Ureter (tissue), 1 donor: ENCODE measurements around the gene CAND2. TPM values are rescaled to one million over a fixed set of nuclear protein-coding genes. Genes with fewer than 3 reads are reported as not detected.
"Not testable (repeated sequence)": the region's sequence is repeated elsewhere in the genome, so short reads cannot be mapped to it uniquely, and the experiment has no call there.

ENCODE experiments used
- DNase-seq: peaks from one replicate; pipeline ENCODE4 v3.0.0-alpha.2; 2020; ENCODE audit warnings: low spot score
- total RNA-seq: library from RNA; stranded (reverse); gene quantifications from one replicate; pipeline ENCODE4 v1.2.4, GENCODE V29; 2023
- donor health status: DM: yes; HTN: yes; CAD: no.

Gene CAND2
- total RNA-seq, 1 donor from 2014 or later = 13.7 TPM

DNA sequence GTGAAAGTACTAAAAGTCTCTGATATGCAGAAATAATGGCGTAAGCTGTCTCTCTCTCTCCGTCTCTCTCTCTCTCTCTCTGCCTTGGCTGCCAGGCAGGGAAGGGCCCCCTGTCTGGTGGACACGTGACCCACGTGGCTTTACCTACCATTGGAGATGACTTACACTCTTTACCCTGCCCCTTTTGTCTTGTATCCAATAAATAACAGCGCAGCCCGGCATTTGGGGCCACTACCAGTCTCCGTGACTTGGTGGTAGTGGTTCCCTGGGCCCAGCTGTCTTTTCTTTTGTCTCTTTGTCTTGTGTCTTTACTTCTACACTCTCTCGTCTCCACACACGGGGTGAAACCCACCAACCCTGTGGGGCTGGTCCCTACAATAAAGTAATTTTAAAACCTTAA lies 25.2 kb upstream of the CAND2 start:
- no peak for DNase-seq

DNA sequence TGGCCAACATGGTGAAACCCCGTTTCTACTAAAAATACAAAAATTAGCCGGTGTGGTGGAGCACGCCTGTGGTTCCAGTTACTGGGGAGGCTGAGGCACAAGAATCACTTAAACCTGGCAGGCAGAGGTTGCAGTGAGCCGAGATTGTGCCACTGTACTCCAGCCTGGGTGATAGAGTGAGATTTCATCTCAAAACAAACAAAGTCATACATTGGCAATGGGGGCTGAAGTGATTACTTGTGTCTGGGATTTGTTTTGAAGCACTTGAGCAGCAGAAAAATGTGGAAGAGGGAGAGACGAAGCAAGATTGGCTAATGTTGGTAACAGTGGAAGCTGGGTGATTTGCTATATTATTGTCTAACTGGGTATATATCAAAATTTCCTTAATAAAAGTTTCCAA lies 24.0 kb upstream of the CAND2 start:
- no peak for DNase-seq

DNA sequence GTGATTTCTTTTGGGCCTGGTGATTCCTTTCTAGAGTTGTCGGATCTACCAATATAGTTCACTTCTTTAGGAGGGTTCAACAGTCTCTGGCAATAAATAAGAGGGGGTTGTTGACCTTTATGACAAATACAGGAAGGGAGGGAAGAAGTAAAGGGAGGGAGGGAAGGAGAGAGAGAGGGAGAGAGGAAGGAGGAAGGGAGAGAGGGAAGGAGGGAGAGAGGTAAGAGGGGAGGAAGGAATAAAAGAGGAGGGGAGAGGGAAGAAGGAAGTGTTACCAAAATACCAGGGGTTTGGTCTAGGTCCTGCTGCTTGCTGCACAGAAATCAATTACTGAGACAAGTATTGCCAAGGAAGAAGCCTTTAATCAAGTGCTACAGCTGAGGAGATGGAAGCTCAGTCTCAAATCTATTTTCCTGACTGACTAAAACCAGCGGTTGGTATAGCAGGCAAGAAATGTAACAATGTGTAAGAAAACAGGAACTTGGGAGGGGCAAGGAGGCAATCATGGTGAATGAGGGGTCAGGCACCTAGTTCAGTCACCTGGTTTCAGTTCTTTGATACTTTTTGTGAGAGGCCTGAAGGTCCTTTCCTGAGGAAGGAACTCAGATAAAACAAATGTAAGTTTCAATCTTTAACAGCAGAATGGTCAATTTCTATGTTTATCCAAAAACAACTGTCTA lies 23.3 kb upstream of the CAND2 start:
- DNase-seq = no peak

DNA sequence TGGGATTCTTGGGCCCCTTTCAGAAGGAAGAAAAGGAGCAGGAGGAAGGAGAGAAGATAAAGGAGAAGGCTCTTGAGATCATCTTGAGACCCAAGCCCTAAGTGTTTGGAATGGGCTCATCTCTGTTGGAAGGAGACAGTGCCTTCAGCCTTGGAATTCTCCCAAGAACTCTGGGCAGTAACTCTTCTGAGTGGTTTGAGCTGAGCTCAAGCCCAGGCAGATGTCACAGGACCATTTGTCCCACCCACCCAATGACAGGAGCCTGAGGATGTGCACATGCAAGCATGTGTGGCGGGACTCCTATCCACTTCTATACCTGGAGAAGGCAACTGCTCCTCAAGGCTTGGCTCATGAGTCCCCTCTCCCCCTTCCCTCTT lies 22.8 kb upstream of the CAND2 start:
- no peak for DNase-seq

DNA sequence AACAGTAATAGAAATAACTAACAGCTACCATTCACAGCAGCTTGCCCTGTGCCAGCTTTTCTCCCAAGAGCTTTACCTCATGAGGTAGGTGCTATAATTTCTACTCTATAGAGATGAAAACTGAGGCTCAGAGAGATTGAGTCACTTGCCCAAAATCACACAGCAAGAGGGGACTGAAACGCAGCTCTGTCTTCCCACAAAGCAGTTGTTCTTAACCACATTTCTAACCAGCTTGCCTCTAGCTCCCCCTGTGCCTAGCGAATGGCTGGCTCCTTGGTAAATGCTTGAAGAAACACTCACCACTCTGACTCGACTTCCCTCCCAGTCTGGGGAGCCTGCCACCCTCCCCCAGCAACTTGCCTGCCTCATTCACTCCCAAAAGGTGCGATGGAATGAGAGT lies 21.9 kb upstream of the CAND2 start:
- DNase-seq = no peak

GRCh38 chr3:12775226-12775625 lies 21.3 kb upstream of the CAND2 start:
- DNase-seq = no peak

GRCh38 chr3:12775970-12776369 lies 20.5 kb upstream of the CAND2 start:
- DNase-seq = not testable (repeated sequence)

GRCh38 chr3:12777171-12777570 lies 19.3 kb upstream of the CAND2 start:
- no peak for DNase-seq

GRCh38 chr3:12780751-12781150 lies 15.7 kb upstream of the CAND2 start:
- DNase-seq = no peak

GRCh38 chr3:12782172-12782815 lies 14.2 kb upstream of the CAND2 start:
- DNase-seq = no peak

GRCh38 chr3:12785096-12785495 lies 11.4 kb upstream of the CAND2 start:
- DNase-seq = no peak

DNA sequence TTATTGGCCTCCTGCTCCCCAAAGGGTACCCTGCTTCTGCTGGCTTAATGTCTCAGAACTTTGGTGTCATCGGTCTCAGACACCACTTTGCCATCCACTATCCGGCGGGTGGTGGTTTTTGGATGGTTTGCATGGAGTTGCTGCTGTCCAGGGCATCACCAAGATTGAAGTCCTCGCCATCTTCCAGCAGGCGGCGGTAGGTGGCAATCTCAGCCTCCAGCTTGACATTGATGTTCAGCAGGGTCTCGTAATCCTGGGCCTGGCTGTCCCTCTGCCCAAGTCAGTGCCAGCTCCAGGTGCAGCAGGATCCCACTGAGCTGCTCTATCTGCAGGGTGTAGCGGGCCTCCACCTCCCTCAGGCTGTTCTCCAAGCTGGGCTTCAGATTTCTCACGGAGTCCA lies 9.1 kb upstream of the CAND2 start:
- not testable (repeated sequence) for DNase-seq

GRCh38 chr3:12787967-12788690 lies 8.4 kb upstream of the CAND2 start:
- not testable (repeated sequence) for DNase-seq

DNA sequence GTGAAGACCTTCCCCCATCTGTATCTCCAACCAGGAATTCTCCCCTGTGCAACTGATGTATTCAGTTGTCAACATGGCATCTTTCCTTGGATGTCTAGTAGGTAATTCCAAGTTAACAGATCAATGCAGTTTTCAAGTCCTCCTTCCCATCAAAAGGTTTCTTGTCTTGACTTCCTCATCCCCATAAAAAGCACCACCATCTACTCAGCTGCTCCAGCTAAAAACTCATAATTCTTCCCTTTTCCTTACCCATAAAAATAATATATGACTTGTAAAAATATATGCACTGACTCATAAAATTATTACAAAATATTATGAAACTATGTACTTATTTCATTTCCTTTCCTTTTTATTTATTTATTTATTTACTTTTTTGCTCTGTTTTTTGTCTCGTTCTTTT lies 5.0 kb upstream of the CAND2 start:
- DNase-seq = no peak

GRCh38 chr3:12793701-12794100 lies 2.8 kb upstream of the CAND2 start:
- DNase-seq = no peak

DNA sequence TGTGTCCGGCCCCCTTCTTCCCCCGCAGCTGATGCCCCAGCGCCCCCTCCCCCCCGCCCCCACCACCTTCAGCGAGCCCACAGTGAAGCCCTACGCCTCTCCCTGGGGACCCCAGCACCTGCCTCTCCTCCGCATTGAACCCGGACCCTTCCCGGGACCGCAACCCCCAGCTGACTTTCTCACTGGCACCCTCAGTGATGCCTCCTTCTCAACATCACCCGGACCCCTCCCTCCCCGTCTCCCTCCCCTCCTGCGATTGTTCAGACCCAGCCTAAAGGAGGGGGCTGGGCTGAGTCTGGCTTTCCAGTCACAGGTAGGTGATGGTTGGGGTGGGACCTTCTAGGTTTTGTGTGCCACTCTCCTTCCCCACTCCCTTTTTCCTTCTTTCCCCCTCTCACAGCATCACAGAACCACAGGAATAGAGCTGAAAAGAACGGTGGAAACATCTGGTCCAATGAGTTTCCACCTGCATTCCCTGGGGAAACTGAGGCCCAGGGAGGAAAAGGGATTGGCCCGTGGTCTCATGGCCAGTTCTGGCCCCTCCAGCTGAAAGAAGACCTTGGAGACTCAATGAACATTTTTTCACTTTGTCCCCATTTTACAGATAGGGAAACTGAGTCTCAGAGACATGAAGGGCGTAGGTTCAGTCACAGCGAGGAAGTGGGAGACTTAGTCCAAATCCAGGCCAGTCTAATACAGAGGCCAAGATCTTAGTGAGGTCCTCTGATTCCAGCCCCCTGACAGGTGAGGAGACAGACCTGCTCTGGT lies 828 bp downstream of the CAND2 start:
- no peak for DNase-seq

- DNase-seq = no peak
Measured at GRCh38 chr3:12797892-12798558, 1.5 kb downstream of the CAND2 start.

DNA sequence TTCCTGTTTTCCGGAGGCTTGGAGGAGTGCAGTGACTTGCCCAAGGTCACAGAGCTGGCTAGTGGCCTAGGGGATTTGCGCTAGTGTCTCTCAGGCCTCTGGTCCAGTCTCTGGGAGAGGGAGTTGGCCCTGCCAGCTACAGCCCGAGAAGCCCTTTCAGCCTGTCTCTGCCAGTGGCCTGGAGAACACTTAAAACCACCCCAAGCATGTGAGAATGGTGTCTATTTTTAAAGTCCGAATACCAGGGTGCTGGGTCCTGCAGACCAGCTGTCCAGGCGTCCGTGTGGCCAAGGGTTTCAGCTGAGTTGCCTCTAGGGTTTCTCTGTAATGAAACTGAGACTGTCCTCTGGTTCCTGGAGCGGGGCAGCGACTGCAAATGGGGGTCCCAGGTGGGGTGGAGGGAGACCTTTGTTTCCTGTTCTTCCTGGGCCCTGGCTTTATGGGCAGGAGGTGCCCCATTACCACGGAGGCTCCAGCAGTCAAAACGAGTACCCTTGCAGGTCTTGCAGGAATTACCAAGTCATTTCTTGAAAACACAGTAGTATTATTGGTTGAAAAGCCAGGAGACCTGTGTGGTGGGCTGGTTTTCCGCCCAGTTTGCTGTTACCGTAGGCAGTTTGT lies 2.2 kb downstream of the CAND2 start:
- DNase-seq = no peak

DNA sequence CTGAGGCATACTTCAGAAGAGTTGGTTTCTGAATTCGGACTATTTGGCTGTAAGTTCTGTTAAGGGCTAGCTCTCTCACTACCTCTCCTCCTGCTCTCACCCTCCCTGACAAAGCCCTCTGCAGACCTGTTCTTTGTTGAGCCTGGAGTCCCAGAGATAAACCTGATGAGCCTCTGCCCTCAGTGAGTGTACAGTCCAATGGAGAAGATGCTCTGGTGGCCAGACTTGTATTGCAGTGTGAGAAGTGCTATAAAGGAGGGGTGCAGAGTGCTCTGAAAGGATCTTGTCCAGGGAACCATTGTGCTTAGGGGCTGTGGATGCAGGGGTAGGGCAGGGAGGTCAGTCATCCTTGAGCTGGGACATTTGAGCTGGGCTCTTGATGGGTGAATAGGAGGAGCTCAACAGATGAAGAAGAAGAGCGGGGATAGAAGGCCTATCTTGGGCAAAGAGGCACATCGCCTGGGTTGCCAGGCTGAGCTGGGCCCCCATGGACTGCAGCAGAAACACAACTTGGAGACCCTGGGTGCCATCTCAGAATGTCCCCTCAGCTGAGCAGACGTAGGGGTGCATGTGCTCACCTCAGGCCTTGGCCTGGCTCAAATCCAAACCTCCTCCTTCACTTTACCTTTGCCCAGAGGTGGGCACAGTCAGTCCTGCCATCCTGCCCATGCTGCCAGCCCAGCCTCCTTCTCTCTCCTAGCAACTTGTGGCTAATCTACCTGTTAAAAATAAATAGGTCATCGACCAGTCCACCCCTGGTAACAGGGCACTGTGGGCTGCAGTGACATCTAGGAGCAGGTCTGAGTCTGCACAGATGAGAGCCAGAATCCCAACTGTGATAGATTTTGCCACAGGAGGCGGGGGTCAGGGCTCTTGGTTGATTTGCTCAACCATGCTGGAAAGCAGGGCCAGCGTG lies 3.3 kb downstream of the CAND2 start:
- no peak for DNase-seq

- DNase-seq = no peak
Measured at GRCh38 chr3:12803371-12803770, 6.9 kb downstream of the CAND2 start.
